ENCODE data around the gene CYGB.

The CYGB gene

DNA sequence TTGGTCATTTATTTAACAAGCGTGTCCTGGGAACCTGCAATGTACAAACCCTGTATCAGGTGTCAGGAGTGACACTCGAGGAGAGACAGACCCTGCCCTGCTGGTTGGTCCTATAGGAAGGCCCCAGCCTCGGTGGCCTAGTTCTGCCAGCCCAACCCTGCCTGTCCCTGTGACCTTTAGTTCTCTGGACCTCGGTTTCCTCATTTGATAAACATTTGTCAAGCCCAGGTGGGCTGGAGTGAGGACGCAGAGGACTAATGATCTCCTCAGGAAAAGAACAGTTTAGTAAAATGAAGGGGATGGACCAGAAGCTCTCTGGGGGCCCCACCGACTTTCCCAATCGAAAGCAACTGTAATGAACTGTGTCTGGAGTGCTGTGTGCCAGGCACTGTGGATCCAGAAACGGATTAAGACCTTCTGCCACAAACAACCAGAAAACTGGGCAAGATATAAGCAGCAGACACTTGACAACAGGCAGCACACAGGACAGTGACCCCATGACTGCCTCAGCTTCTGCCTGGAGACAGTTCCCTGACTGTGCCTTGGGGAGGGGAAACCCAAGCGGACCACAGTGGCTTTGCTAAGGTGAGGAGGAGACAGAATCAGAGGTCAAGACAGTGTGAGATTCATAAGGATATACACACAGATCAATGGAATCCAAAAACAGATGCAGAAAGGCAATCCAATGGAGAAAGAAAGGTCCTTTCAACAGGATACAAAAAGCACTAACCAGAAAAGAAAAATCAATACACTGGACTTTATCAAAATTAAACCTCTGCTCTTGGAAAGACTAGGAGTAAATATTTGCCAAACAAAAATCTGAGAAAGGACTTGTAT, 11.1 kb upstream of the CYGB start:
- peaks cover 8% of the 10 kb centered on the region for H3K4me1 Mint-ChIP-seq (ENCODE audit: low read depth)
- no peaks in the 10 kb centered on the region for H3K36me3 Mint-ChIP-seq
- no peak overlapping the region for H3K4me3 Mint-ChIP-seq
- no peak overlapping the region for H3K27ac Mint-ChIP-seq
- H3K27me3 Mint-ChIP-seq: no peaks in the 10 kb centered on the region
- no peaks in the 10 kb centered on the region for H3K9me3 Mint-ChIP-seq (ENCODE audit: low read depth)

DNA sequence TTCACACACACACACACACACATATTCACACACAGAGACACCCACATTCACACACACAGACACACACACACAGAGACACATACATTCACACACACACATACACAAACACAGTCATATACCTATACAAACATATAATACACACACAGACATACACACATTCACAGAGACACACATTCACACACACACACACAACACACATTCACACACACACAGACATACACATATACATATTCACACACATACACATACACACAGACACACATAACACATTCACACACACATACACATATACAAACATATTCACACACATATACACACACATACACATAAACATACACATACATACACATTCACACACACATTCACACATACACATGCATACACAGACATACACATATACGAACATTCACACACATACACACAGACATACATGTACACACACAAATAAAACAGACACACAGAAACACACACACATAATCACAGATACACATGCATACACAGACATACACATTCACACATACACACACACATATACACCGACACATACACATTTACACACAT, 10.2 kb upstream of the CYGB start:
- peaks cover 8% of the 10 kb centered on the region for H3K4me1 Mint-ChIP-seq (ENCODE audit: low read depth)
- no peaks in the 10 kb centered on the region for H3K9me3 Mint-ChIP-seq (ENCODE audit: low read depth)
- no peak overlapping the region for H3K4me3 Mint-ChIP-seq
- no peak overlapping the region for H3K27ac Mint-ChIP-seq
- no peaks in the 10 kb centered on the region for H3K27me3 Mint-ChIP-seq
- H3K36me3 Mint-ChIP-seq: no peaks in the 10 kb centered on the region

DNA sequence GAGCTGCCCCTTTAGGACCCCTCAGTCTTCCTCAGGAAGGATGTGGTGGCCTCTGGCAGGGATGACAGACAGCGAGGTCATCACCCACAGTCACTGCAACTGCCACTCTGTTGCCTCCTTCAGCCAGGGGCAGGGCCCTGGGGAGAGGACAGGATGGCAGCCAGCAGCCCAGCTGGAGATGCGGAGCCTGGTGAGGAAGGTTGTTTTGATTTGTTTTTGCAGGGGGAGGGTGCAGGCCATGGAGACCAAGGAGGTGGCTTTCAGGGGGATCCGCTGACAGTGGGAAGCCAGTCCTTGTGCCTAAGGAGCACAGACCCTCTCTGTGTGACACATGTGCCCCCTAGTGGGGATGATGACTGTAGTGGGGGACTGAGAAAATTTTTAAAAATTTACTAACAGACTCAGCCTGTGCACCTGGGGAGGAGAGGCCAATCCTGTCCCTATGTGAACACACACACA, 9.7 kb upstream of the CYGB start:
- Mint-ChIP-seq H3K27ac (no peak overlapping the region), H3K9me3 (ENCODE audit: low read depth) (no peaks in the 10 kb centered on the region), H3K4me1 (ENCODE audit: low read depth) (peaks cover 8% of the 10 kb centered on the region), H3K36me3 (no peaks in the 10 kb centered on the region), H3K4me3 (no peak overlapping the region), H3K27me3 (no peaks in the 10 kb centered on the region)

DNA sequence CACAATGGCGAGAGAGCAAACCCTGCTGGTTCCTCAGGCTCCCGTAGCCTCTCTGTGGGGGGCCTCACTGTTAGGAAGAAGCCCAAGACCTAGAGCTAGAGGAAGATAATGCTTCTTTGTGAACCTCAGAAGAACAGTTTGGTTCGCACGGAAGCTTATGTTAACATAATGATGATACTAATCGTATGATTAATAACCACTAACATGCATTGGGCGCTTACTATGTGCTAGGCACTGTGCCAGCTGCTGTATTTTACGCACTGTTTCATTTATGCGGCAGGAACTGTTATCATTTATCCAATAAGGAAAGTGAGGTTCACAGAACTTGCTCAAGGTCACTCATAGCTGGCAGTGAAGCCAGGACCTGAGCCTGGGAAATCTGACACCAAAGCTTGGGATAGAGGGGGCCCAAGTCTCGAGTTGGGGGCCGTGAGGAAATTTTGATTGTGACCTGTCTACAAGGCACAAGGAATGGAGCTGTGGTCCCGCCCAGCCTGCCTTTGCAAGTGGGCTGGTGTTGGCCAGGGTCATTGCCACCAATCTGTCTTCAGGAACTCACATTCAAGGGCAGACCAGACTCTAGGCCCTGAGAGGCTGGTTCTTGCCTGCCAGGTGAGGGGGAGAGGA, 9.2 kb upstream of the CYGB start:
- Mint-ChIP-seq H3K36me3 (no peaks in the 10 kb centered on the region), H3K4me3 (no peak overlapping the region), H3K4me1 (ENCODE audit: low read depth) (peaks cover 8% of the 10 kb centered on the region), H3K9me3 (ENCODE audit: low read depth) (no peaks in the 10 kb centered on the region), H3K27me3 (peaks cover 1% of the 10 kb centered on the region), H3K27ac (no peak overlapping the region)

DNA sequence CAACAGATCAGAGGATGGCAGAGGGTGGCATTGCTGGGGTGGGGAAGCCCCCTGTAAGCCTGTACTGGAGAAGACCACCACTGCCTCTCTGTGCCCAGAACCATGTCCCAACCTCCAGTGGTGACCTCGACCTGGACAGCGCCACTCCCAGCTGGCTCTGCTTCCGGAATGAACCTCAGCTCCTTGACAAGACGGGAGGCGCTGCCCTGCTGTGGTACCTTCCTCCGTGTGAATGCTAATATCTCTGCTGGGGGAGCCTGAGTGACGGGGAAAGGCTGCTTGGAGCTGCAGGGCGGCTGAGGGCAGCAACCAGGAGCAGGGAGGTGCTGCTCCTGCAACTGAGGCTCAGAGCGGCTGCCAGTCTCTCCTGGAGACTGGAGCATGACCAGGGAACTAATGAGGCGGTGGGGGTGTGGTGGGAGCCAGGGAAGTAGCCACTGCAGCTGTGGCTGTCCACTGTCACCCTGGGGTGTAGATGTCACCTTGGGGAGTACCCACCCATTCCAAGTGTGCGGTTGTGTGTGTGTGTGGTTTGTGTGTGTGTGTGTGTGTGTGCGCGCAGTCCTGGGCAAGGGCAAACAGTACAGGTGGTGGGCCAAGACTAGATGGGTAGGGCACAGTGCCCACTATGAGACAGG, 8.5 kb upstream of the CYGB start:
- H3K4me3 Mint-ChIP-seq: no peak overlapping the region
- H3K27me3 Mint-ChIP-seq: peaks cover 1% of the 10 kb centered on the region
- no peaks in the 10 kb centered on the region for H3K9me3 Mint-ChIP-seq (ENCODE audit: low read depth)
- no peak overlapping the region for H3K27ac Mint-ChIP-seq
- H3K36me3 Mint-ChIP-seq: no peaks in the 10 kb centered on the region
- H3K4me1 Mint-ChIP-seq (ENCODE audit: low read depth): peaks cover 7% of the 10 kb centered on the region

DNA sequence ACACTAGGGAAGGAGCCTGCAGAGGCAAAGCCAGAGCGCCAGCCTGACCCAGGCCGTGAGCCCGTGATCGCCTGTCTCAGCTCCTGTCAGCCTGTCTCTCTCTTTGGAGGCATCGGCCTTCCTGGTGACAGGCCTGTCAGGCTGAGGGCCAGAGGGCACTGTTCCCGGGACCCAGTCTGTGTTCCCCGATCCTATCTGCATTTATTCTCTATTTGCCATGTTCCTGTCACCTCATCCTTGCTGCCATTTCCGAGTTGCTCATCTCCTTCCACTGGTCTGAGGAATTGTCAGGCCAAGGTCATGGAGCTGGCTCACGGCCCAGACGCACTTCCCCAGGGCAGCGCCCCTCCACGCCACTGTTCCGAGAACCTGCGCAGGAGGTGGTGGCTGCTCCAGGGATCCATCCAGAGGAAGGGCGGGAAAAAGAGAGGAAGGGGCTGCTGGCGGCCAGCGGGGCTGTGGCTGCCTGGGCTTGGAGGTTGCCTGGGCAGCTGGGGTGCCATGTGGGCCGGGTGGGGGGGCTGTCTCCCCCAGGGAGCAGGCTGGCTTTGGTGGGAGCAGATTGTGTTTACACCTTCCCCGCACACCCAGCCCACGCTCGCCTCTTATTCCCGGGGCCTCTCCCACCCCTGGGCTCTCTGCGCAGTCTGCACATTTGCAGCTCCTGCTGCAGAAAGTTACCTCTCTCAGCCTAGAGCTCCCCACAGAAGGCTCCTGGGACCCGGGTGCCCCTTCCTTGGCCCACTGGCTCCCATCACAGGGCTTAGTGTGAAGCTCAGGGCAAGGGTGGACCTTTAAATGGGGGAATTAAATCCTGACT, 7.2 kb upstream of the CYGB start:
- Mint-ChIP-seq H3K36me3 (no peaks in the 10 kb centered on the region), H3K4me3 (no peak overlapping the region), H3K9me3 (ENCODE audit: low read depth) (no peaks in the 10 kb centered on the region), H3K27me3 (peaks cover 1% of the 10 kb centered on the region), H3K27ac (no peak overlapping the region), H3K4me1 (ENCODE audit: low read depth) (peaks cover 4% of the 10 kb centered on the region)

DNA sequence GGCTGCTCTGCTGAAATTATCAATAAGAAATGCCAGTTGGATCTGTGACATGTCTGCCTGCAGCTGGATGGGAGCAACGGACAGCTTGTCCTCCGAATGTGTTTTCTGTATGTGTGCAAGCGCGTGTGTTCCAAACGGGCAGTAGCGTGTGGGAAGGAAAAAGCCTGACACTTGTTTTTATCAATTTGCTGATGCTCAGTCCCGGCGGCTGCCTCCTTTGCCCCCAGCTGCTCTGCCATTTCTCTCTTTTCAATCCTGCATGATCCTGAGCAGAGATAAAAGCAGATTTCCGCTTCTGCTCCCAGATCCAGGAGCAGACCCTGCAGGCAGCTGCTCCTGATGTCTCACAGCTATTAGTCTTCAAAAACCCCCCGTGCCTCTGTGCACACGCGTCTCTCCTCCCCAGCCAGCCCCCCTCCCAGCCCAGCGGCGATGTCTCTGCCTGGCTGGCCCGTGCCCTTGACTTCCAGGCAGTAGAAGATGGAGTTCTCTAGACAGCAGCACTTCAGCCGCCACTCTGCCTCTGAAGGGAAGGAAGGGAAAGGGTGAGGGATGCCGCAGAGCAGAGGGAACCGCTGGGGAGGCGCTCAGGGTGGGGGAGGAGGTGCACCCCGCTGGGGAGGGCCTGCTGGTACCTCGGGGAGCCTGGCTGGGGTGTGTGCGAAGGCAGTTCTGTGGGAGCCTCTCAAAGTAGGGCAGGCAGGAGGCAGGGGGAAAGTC, 6.5 kb upstream of the CYGB start:
- Mint-ChIP-seq H3K36me3 (no peaks in the 10 kb centered on the region), H3K9me3 (ENCODE audit: low read depth) (no peaks in the 10 kb centered on the region), H3K4me3 (no peak overlapping the region), H3K27ac (no peak overlapping the region), H3K27me3 (peaks cover 7% of the 10 kb centered on the region), H3K4me1 (ENCODE audit: low read depth) (peaks cover 10% of the 10 kb centered on the region)

DNA sequence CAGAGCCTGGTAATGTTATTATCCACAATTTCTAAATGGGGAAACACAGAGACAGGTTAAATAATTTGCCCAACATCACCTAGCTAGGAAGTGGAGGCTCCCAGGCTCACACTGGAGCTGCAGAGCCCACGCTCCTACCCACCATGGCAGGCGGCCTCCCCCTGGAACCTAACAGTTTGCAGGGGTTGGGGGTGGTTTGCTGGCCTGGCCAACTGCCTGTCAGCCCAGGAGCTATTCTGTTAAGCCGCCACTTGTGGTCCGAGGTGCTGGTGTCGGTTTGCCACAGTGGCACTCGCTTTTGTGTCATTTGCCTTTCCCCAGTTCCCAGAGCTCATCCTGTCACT, 5.9 kb upstream of the CYGB start:
- Mint-ChIP-seq H3K9me3 (ENCODE audit: low read depth) (no peaks in the 10 kb centered on the region), H3K4me3 (no peak overlapping the region), H3K27me3 (peaks cover 7% of the 10 kb centered on the region), H3K27ac (no peak overlapping the region), H3K4me1 (ENCODE audit: low read depth) (peaks cover 12% of the 10 kb centered on the region), H3K36me3 (no peaks in the 10 kb centered on the region)

DNA sequence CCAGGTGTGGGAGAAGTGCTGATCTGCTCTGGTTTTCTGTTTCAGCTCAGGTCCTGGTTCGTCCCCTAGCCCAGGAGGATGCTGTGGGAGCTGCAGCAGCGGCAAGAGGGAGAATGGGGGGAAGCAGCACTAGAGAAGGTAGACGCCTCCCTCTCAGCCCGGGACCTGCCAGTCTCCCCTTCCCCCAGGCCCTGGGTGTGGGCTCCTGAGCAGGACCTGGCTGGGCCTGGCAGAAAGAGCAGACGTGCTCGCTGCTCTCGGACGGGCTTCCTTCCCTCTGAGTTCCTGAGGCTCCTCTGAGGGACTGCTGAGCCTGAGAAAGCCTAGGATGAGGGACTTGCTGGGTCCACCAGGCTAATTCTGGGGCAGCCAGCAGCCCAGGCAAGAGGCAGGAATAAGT, 5.5 kb upstream of the CYGB start:
- peaks cover 12% of the 10 kb centered on the region for H3K4me1 Mint-ChIP-seq (ENCODE audit: low read depth)
- no peaks in the 10 kb centered on the region for H3K36me3 Mint-ChIP-seq
- H3K9me3 Mint-ChIP-seq (ENCODE audit: low read depth): no peaks in the 10 kb centered on the region
- peaks cover 7% of the 10 kb centered on the region for H3K27me3 Mint-ChIP-seq
- no peak overlapping the region for H3K4me3 Mint-ChIP-seq
- no peak overlapping the region for H3K27ac Mint-ChIP-seq

DNA sequence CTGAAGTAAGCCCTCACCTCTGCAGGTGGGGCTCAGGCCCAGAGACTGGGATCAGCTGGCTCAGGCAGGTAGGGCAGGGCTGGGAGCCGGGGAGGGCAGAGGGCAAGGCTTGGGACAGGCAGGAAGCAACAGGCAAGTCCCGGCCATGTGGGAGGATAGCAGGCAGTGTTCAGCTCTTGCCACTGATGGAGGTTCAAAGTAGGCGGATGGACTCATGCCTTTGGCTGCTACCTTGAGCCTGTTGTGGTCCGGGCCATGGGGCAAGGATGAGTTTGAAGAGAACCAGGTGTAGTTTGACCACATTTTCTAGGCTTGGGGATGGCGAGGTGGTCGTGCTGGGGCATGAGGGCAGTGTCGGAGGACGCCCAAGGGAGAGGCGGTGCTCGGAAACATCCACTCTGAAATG, 5.1 kb upstream of the CYGB start:
- Mint-ChIP-seq H3K9me3 (ENCODE audit: low read depth) (no peaks in the 10 kb centered on the region), H3K27me3 (peaks cover 7% of the 10 kb centered on the region), H3K4me3 (no peak overlapping the region), H3K27ac (no peak overlapping the region), H3K4me1 (ENCODE audit: low read depth) (peaks cover 12% of the 10 kb centered on the region), H3K36me3 (no peaks in the 10 kb centered on the region)

DNA sequence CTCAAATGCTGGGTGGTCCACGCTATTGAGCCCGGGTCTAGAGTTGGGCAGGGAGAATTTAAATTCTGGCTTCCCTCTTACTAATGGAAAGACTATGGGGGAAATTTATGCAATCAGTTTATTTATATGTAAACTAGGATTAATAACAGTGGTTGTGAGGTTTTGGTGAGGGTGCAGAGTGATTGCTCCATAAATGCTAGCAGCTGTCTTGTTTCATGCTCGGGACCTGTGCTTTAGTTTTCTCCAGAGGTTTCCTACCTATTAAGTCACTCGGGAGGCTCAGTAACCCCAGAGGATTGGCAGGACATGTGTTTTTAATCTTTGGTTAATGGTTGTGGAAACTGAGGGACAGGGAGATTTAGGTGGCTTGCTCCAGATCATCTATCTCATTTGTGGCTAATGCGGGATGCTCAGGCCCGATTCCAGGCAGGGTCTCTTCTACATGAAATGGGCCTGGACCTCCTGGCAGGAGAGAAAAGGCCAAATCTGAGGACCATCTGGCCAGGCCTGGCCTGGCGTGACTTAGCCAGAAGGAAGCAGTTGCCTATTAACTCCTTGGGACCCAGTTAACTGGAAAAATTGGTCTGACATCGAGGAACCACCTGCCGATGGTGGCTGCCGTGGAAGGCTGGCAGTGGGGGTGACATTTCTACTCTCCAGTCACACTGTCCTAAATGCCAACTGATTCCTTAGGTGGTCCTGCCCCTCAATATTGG, 4.4 kb upstream of the CYGB start:
- peaks cover 7% of the 10 kb centered on the region for H3K27me3 Mint-ChIP-seq
- H3K27ac Mint-ChIP-seq: no peak overlapping the region
- no peaks in the 10 kb centered on the region for H3K9me3 Mint-ChIP-seq (ENCODE audit: low read depth)
- H3K4me3 Mint-ChIP-seq: no peak overlapping the region
- no peaks in the 10 kb centered on the region for H3K36me3 Mint-ChIP-seq
- peaks cover 11% of the 10 kb centered on the region for H3K4me1 Mint-ChIP-seq (ENCODE audit: low read depth)

DNA sequence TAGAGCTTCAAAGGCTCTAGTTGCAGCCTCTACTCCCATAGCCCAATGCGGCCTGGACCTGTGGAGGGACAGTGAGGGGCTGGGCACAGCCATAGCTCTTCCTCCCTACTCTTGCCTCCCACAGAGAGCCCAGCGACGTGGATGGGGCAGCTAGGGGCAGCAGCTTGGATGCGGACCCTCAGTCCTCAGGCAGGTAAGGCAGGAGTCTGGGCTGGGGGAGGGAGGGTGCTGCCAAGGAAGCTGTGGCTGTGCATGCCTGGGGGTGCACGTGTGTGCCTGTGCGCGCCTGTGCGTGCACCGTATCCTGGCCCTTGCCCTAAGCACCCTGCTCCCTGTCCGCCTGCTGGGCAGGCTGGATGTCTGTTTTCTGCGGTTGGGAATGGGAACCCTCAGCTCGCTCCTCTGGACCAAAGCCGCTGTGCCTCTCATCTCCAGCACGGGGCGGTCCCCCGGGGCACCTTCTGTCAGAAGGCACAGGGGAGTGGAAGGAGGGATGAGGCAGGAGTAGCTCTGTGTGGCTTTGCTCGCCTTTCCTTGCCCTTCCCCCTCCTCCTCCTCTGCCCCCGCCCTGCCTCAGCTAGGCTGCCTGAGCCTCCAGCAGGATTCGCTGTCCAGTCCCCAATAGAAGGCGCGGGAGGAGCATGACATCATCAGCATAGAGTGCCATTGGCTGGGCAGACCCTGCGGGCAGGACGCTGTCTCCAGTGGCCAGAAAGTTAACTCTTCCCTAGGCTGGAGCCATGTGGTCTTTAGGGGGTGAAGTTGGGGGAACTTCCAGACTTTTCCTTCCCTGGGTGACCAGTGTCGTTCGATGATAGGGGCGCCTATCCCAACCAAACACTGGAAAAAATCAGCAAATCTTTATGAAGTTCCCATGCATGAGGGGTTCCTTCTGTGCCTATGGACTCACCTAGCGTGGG, 3.1 kb upstream of the CYGB start:
- H3K27ac Mint-ChIP-seq: no peak overlapping the region
- H3K36me3 Mint-ChIP-seq: no peaks in the 10 kb centered on the region

More for the DNA sequence above, 3.1 kb upstream of the CYGB start:
- peaks cover 8% of the 10 kb centered on the region for H3K4me1 Mint-ChIP-seq (ENCODE audit: low read depth)
- no peak overlapping the region for H3K4me3 Mint-ChIP-seq
- peaks cover 7% of the 10 kb centered on the region for H3K27me3 Mint-ChIP-seq
- H3K9me3 Mint-ChIP-seq (ENCODE audit: low read depth): no peaks in the 10 kb centered on the region
